ENCODE results near the gene L1TD1.

GRCh38 chr1:62260688-62261087 is 66.0 kb downstream of the L1TD1 start:
- TF ChIP-seq POLR2AphosphoS5 (IDR thresholded peaks at IDR 0.05; ENCODE audit: borderline replicate concordance, low read depth, low read length), result no peak
- TF ChIP-seq EZH2 (IDR thresholded peaks at IDR 0.05), result no peak
